ENCODE data around the gene APIP.
A peak's percentile ranks its signal among the peaks of the same experiment; 100 is the strongest.

The APIP gene

GRCh38 chr11:34843271-34843670 lies 72.9 kb downstream of the APIP start:
- no peak for DNase-seq (ENCODE audit: low read depth in 2 of 2)

- DNase-seq (ENCODE audit: low read depth in 2 of 2) = peak in 1 of 2 donors; percentile 8
These were observed 75.3 kb downstream of the APIP start for GRCh38 chr11:34840736-34841386.

- no peak for DNase-seq (ENCODE audit: low read depth in 2 of 2)
These were observed 76.2 kb downstream of the APIP start for GRCh38 chr11:34839969-34840368.

GRCh38 chr11:34836958-34837856 lies 79.0 kb downstream of the APIP start:
- no peak for DNase-seq (ENCODE audit: low read depth in 2 of 2)

- DNase-seq (ENCODE audit: low read depth in 2 of 2) = no peak
These were observed 82.6 kb downstream of the APIP start for GRCh38 chr11:34833602-34834001.
